MM.1S (cell line): ENCODE measurements around the gene CREB5.

Experiments used
- DNase-seq: peaks from one replicate; pipeline ENCODE4 v3.0.0-alpha.2; 2015
- H2AFZ ChIP-seq: fragments of 300-600 bp; sonication (generic); 2 replicates; pipeline ENCODE4 v1.6.0; 2016; ENCODE audit warnings: antibody characterized with exemption, low read length
- H3F3A ChIP-seq: fragments of 300-600 bp; sonication (generic); 2 replicates; pipeline ENCODE4 v1.6.1; 2016; ENCODE audit warnings: mild to moderate bottlenecking, antibody characterized with exemption, low read length, moderate library complexity, mixed read lengths; ENCODE audit not compliant: insufficient read depth
- H3K27ac ChIP-seq: fragments of 300-600 bp; sonication (generic); 2 replicates; pipeline ENCODE4 v1.5.1; 2016; ENCODE audit warnings: mild to moderate bottlenecking, low read length
- H3K27me3 ChIP-seq: fragments of 300-600 bp; sonication (generic); replicated peaks from 2 replicates; pipeline ENCODE4 v1.6.0; 2016; ENCODE audit warnings: low read length; ENCODE audit not compliant: insufficient read depth
- H3K36me3 ChIP-seq: fragments of 300-600 bp; sonication (generic); replicated peaks from 2 replicates; pipeline ENCODE4 v1.6.1; 2016; ENCODE audit warnings: mild to moderate bottlenecking, low read length, mixed read lengths; ENCODE audit not compliant: insufficient read depth
- H3K4me1 ChIP-seq: fragments of 300-600 bp; sonication (generic); 2 replicates; pipeline ENCODE4 v1.6.1; 2016; ENCODE audit warnings: low read length, mixed read lengths
- H3K4me2 ChIP-seq: fragments of 300-600 bp; sonication (generic); 2 replicates; pipeline ENCODE4 v1.6.0; 2016; ENCODE audit warnings: low read depth, low read length
- H3K4me3 ChIP-seq: fragments of 300-600 bp; sonication (generic); 2 replicates; pipeline ENCODE4 v1.5.1; 2016; ENCODE audit warnings: low read length, mixed read lengths
- H3K79me2 ChIP-seq: fragments of 300-600 bp; sonication (generic); 2 replicates; pipeline ENCODE4 v1.6.1; 2016; ENCODE audit warnings: mixed run types, low read length, mixed read lengths
- H3K9ac ChIP-seq: fragments of 300-600 bp; sonication (generic); 2 replicates; pipeline ENCODE4 v1.6.1; 2016; ENCODE audit warnings: low read length, mixed read lengths
- H3K9me2 ChIP-seq: fragments of 300-600 bp; sonication (generic); replicated peaks from 2 replicates; pipeline ENCODE4 v1.6.1; 2016; ENCODE audit warnings: mild to moderate bottlenecking, low read length, mixed read lengths; ENCODE audit not compliant: insufficient read depth
- H3K9me3 ChIP-seq: fragments of 300-600 bp; sonication (generic); replicated peaks from 2 replicates; pipeline ENCODE4 v1.6.1; 2016; ENCODE audit warnings: mild to moderate bottlenecking, low read length, mixed read lengths; ENCODE audit not compliant: insufficient read depth
- H4K20me1 ChIP-seq: fragments of 300-600 bp; sonication (generic); 2 replicates; pipeline ENCODE4 v1.6.1; 2016; ENCODE audit warnings: mild to moderate bottlenecking, low read length, moderate library complexity, mixed read lengths; ENCODE audit not compliant: insufficient read depth
- CTCF ChIP-seq: fragments of 300-600 bp; sonication (generic); IDR thresholded peaks from 2 replicates; pipeline ENCODE4 v1.5.1; 2016; ENCODE audit warnings: antibody characterized with exemption, low read length, mixed read lengths
- EZH2 ChIP-seq: fragments of 300-600 bp; sonication (generic); optimal IDR thresholded peaks from 2 replicates; pipeline ENCODE3; 2017; ENCODE audit warnings: low read depth, mild to moderate bottlenecking, antibody characterized with exemption, low read length, mixed read lengths
- EZH2phosphoT487 ChIP-seq: fragments of 300-600 bp; sonication (generic); IDR thresholded peaks from 2 replicates; pipeline ENCODE4 v1.6.1; 2018; ENCODE audit warnings: antibody characterized with exemption, low read length

CREB5 gene

GRCh38 chr7:28666154-28666553 is 253.8 kb downstream of the CREB5 start:
- Histone ChIP-seq H3K4me2 (no peak overlapping the region), H3K79me2 (no peaks in the 10 kb centered on the region), H3K9me2 (no peaks in the 10 kb centered on the region), H4K20me1 (no peaks in the 10 kb centered on the region), H3K9ac (no peak overlapping the region), H3K27ac (no peak overlapping the region), H3K4me3 (no peak overlapping the region), H3K27me3 (no peaks in the 10 kb centered on the region), H3K4me1 (no peaks in the 10 kb centered on the region), H3F3A (no peaks in the 10 kb centered on the region), H3K36me3 (no peaks in the 10 kb centered on the region), H2AFZ (no peak overlapping the region), H3K9me3 (no peaks in the 10 kb centered on the region)
- TF ChIP-seq CTCF (no peak), EZH2 (no peak), EZH2phosphoT487 (no peak)
- no peak for DNase-seq

GRCh38 chr7:28668085-28668484 is 255.8 kb downstream of the CREB5 start:
- DNase-seq = no peak
- TF ChIP-seq CTCF (no peak), EZH2 (no peak)
- no peaks in the 10 kb centered on the region for H3K36me3 ChIP-seq
- no peaks in the 10 kb centered on the region for H3K9me3 ChIP-seq
- no peaks in the 10 kb centered on the region for H3K27me3 ChIP-seq
- H3K27ac ChIP-seq = no peak overlapping the region
- no peaks in the 10 kb centered on the region for H3K9me2 ChIP-seq
- no peak overlapping the region for H3K9ac ChIP-seq
- no peaks in the 10 kb centered on the region for H3F3A ChIP-seq
- H4K20me1 ChIP-seq = no peaks in the 10 kb centered on the region
- H3K4me3 ChIP-seq = no peak overlapping the region
- no peaks in the 10 kb centered on the region for H3K79me2 ChIP-seq
- H2AFZ ChIP-seq = no peak overlapping the region
- no peaks in the 10 kb centered on the region for H3K4me1 ChIP-seq
- H3K4me2 ChIP-seq = no peak overlapping the region

- H4K20me1 ChIP-seq = no peaks in the 10 kb centered on the region
- TF ChIP-seq EZH2 (no peak), CTCF (no peak), EZH2phosphoT487 (no peak)
- H3K79me2 ChIP-seq = no peaks in the 10 kb centered on the region
- no peak overlapping the region for H2AFZ ChIP-seq
- H3K4me3 ChIP-seq = no peak overlapping the region
- H3K9me3 ChIP-seq = no peaks in the 10 kb centered on the region
- no peaks in the 10 kb centered on the region for H3K36me3 ChIP-seq
- no peak overlapping the region for H3K4me2 ChIP-seq
- H3K4me1 ChIP-seq = no peaks in the 10 kb centered on the region
- H3K9me2 ChIP-seq = no peaks in the 10 kb centered on the region
- H3F3A ChIP-seq = no peaks in the 10 kb centered on the region
- DNase-seq = no peak
- no peak overlapping the region for H3K27ac ChIP-seq
- no peaks in the 10 kb centered on the region for H3K27me3 ChIP-seq
- H3K9ac ChIP-seq = no peak overlapping the region
Measured at GRCh38 chr7:28669330-28669729, 257.0 kb downstream of the CREB5 start.
